ENCODE measurements around the gene APP. TPM values are rescaled to one million over a fixed set of nuclear protein-coding genes. Genes with fewer than 3 reads are reported as not detected.
A peak's percentile ranks its signal among the peaks of the same experiment; 100 is the strongest.
"Not testable (repeated sequence)": the region's sequence is repeated elsewhere in the genome, so short reads cannot be mapped to it uniquely, and the experiment has no call there.

The APP gene
- total RNA-seq, 1 donor, result 373 TPM

GRCh38 chr21:26135520-26135919 is 35.0 kb downstream of the APP start:
- H3K4me1 ChIP-seq (ENCODE audit: insufficient read depth, low read length), result peaks cover 25% of the 10 kb centered on the region
- TF ChIP-seq CTCF (IDR thresholded peaks at IDR 0.05; ENCODE audit: extremely low read depth, low read depth, low read length), result no peak
- H2AFZ ChIP-seq (ENCODE audit: low read length), result no peak overlapping the region
- no peak overlapping the region for H3K27ac ChIP-seq (ENCODE audit: low read depth, low read length)
- no peak for DNase-seq (ENCODE audit: insufficient read length, low spot score, missing footprints)
- H3K79me2 ChIP-seq (ENCODE audit: insufficient read depth, low read length), result peaks cover 87% of the 10 kb centered on the region
- no peak overlapping the region for H3K4me2 ChIP-seq (ENCODE audit: insufficient read depth, low read length)
- H3K27me3 ChIP-seq (ENCODE audit: insufficient read depth, low read length), result no peaks in the 10 kb centered on the region
- peaks cover 4% of the 10 kb centered on the region for H3K36me3 ChIP-seq (ENCODE audit: insufficient read depth, low read length)
- H4K20me1 ChIP-seq (ENCODE audit: insufficient read depth, low read length), result peaks cover 17% of the 10 kb centered on the region
- H3K9me3 ChIP-seq (ENCODE audit: low read depth, low read length), result no peaks in the 10 kb centered on the region
- H3K4me3 ChIP-seq (ENCODE audit: insufficient read depth, low read length), result no peak overlapping the region

GRCh38 chr21:26131554-26131953 is 39.0 kb downstream of the APP start:
- H3K4me3 ChIP-seq (ENCODE audit: insufficient read depth, low read length), result no peak overlapping the region
- H3K9me3 ChIP-seq (ENCODE audit: low read depth, low read length), result no peaks in the 10 kb centered on the region
- peaks cover 92% of the 10 kb centered on the region for H3K79me2 ChIP-seq (ENCODE audit: insufficient read depth, low read length)
- H3K4me2 ChIP-seq (ENCODE audit: insufficient read depth, low read length), result no peak overlapping the region
- H2AFZ ChIP-seq (ENCODE audit: low read length), result no peak overlapping the region
- H3K27ac ChIP-seq (ENCODE audit: low read depth, low read length), result no peak overlapping the region
- no peak for DNase-seq (ENCODE audit: insufficient read length, low spot score, missing footprints)
- no peak for TF ChIP-seq CTCF (IDR thresholded peaks at IDR 0.05; ENCODE audit: extremely low read depth, low read depth, low read length)
- peaks cover 15% of the 10 kb centered on the region for H3K4me1 ChIP-seq (ENCODE audit: insufficient read depth, low read length)
- peaks cover 24% of the 10 kb centered on the region for H4K20me1 ChIP-seq (ENCODE audit: insufficient read depth, low read length)
- no peaks in the 10 kb centered on the region for H3K36me3 ChIP-seq (ENCODE audit: insufficient read depth, low read length)
- H3K27me3 ChIP-seq (ENCODE audit: insufficient read depth, low read length), result no peaks in the 10 kb centered on the region

- H2AFZ ChIP-seq (ENCODE audit: low read length); H3K9me3 ChIP-seq (ENCODE audit: low read depth, low read length); H3K27ac ChIP-seq (ENCODE audit: low read depth, low read length); H3K27me3 ChIP-seq (ENCODE audit: insufficient read depth, low read length); H3K36me3 ChIP-seq (ENCODE audit: insufficient read depth, low read length); DNase-seq (ENCODE audit: insufficient read length, low spot score, missing footprints); H3K4me3 ChIP-seq (ENCODE audit: insufficient read depth, low read length); H3K4me2 ChIP-seq (ENCODE audit: insufficient read depth, low read length): not testable (repeated sequence)
- Histone ChIP-seq H4K20me1 (ENCODE audit: insufficient read depth, low read length) (peaks cover 26% of the 10 kb centered on the region), H3K79me2 (ENCODE audit: insufficient read depth, low read length) (peaks cover 92% of the 10 kb centered on the region), H3K4me1 (ENCODE audit: insufficient read depth, low read length) (peaks cover 14% of the 10 kb centered on the region)
These were observed 39.5 kb downstream of the APP start for GRCh38 chr21:26131053-26131452.

GRCh38 chr21:26130249-26130881 is 40.2 kb downstream of the APP start:
- peaks cover 14% of the 10 kb centered on the region for H3K4me1 ChIP-seq (ENCODE audit: insufficient read depth, low read length)
- H3K27me3 ChIP-seq (ENCODE audit: insufficient read depth, low read length), result no peaks in the 10 kb centered on the region
- no peak for TF ChIP-seq CTCF (IDR thresholded peaks at IDR 0.05; ENCODE audit: extremely low read depth, low read depth, low read length)
- no peak overlapping the region for H3K27ac ChIP-seq (ENCODE audit: low read depth, low read length)
- peaks cover 30% of the 10 kb centered on the region for H4K20me1 ChIP-seq (ENCODE audit: insufficient read depth, low read length)
- H3K79me2 ChIP-seq (ENCODE audit: insufficient read depth, low read length), result peaks cover 94% of the 10 kb centered on the region
- no peak overlapping the region for H3K4me2 ChIP-seq (ENCODE audit: insufficient read depth, low read length)
- no peaks in the 10 kb centered on the region for H3K36me3 ChIP-seq (ENCODE audit: insufficient read depth, low read length)
- H2AFZ ChIP-seq (ENCODE audit: low read length), result no peak overlapping the region
- DNase-seq (ENCODE audit: insufficient read length, low spot score, missing footprints), result peak; percentile 55
- H3K9me3 ChIP-seq (ENCODE audit: low read depth, low read length), result no peaks in the 10 kb centered on the region
- no peak overlapping the region for H3K4me3 ChIP-seq (ENCODE audit: insufficient read depth, low read length)

Measured in osteoblast (primary cell).